ENCODE data around the gene TM9SF1. TPM values are rescaled to one million over a fixed set of nuclear protein-coding genes. Genes with fewer than 3 reads are reported as not detected.
"Not testable (repeated sequence)": the region's sequence is repeated elsewhere in the genome, so short reads cannot be mapped to it uniquely, and the experiment has no call there.

The TM9SF1 gene
- total RNA-seq, 2 donors from 2014 or later: 23.5 to 42.7 TPM

GRCh38 chr14:24207104-24207551, 11.9 kb upstream of the TM9SF1 start:
- no peak for DNase-seq (ENCODE audit: low spot score)
- peaks cover 35% of the 10 kb centered on the region for H3K36me3 ChIP-seq
- H3K9me3 ChIP-seq: no peaks in the 10 kb centered on the region
- no peak overlapping the region for H3K4me3 ChIP-seq
- peaks cover 0 to 8% of the 10 kb centered on the region in 2 donors for H3K4me1 ChIP-seq
- no peak overlapping the region for H3K27ac ChIP-seq
- no peaks in the 10 kb centered on the region for H3K27me3 ChIP-seq
- no peak for TF ChIP-seq CTCF (IDR thresholded peaks at IDR 0.05)

- H3K27ac ChIP-seq: no peak overlapping the region
- H3K27me3 ChIP-seq: no peaks in the 10 kb centered on the region
- TF ChIP-seq CTCF (IDR thresholded peaks at IDR 0.05): no peak
- peaks cover 35% of the 10 kb centered on the region for H3K36me3 ChIP-seq
- no peak overlapping the region for H3K4me3 ChIP-seq
- peaks cover 0 to 3% of the 10 kb centered on the region in 2 donors for H3K4me1 ChIP-seq
- DNase-seq (ENCODE audit: low spot score): no peak
- H3K9me3 ChIP-seq: no peaks in the 10 kb centered on the region
Measured at GRCh38 chr14:24206260-24207103, 11.2 kb upstream of the TM9SF1 start.

GRCh38 chr14:24204163-24205146, 9.2 kb upstream of the TM9SF1 start:
- no peak for DNase-seq (ENCODE audit: low spot score)
- Histone ChIP-seq H3K4me3 (no peak overlapping the region), H3K36me3 (peaks cover 28% of the 10 kb centered on the region), H3K4me1 (no peaks in the 10 kb centered on the region), H3K9me3 (no peaks in the 10 kb centered on the region), H3K27ac (no peak overlapping the region), H3K27me3 (no peaks in the 10 kb centered on the region)
- no peak for TF ChIP-seq CTCF (IDR thresholded peaks at IDR 0.05)

GRCh38 chr14:24203249-24203886, 8.1 kb upstream of the TM9SF1 start:
- not testable (repeated sequence) for H3K9me3 ChIP-seq

GRCh38 chr14:24202538-24202937, 7.3 kb upstream of the TM9SF1 start:
- not testable (repeated sequence) for H3K27ac ChIP-seq; H3K4me3 ChIP-seq; H3K9me3 ChIP-seq; H3K4me1 ChIP-seq; DNase-seq (ENCODE audit: low spot score); H3K27me3 ChIP-seq
- peaks cover 16% of the 10 kb centered on the region for H3K36me3 ChIP-seq

More at GRCh38 chr14:24203249-24203886, 8.1 kb upstream of the TM9SF1 start:
- not testable (repeated sequence) for DNase-seq (ENCODE audit: low spot score); H3K4me3 ChIP-seq; H3K27ac ChIP-seq; H3K4me1 ChIP-seq; H3K27me3 ChIP-seq
- peaks cover 20% of the 10 kb centered on the region for H3K36me3 ChIP-seq

- H3K27ac ChIP-seq: no peak overlapping the region
- H3K4me1 ChIP-seq: peaks cover 0 to 36% of the 10 kb centered on the region in 2 donors
- no peak overlapping the region for H3K4me3 ChIP-seq
- no peaks in the 10 kb centered on the region for H3K27me3 ChIP-seq
- no peaks in the 10 kb centered on the region for H3K9me3 ChIP-seq
- no peak for DNase-seq (ENCODE audit: low spot score)
- no peak for TF ChIP-seq CTCF (IDR thresholded peaks at IDR 0.05)
- H3K36me3 ChIP-seq: no peaks in the 10 kb centered on the region
Measured at GRCh38 chr14:24198814-24199524, 3.7 kb upstream of the TM9SF1 start.

Measured in right atrium auricular region (tissue), 2 donors.